Esophagus squamous epithelium (tissue), 5 donors: ENCODE data around the gene CPED1. TPM values are rescaled to one million over a fixed set of nuclear protein-coding genes. Genes with fewer than 3 reads are reported as not detected.

Experiments used
- DNase-seq: peaks from one replicate; lab custom pipeline; 2025; lab: John Stamatoyannopoulos, UW
- H3K27ac ChIP-seq, 4 donors: fragments of 200-600 bp; sonication (generic); one replicate each; pipeline ENCODE4 v1.5.1; 2016 to 2019; ENCODE audit warnings: mild to moderate bottlenecking in 1 of 4
- H3K27me3 ChIP-seq, 4 donors: fragments of 200-600 bp; sonication (generic); 1 replicate in 3 of 4; 2 replicates in 1 of 4; pipeline versions ENCODE4 v1.5.1 to v1.6.0; 2017 to 2021; ENCODE audit warnings: antibody characterized with exemption in 1 of 4
- H3K36me3 ChIP-seq, 3 donors: fragments of 200-600 bp; sonication (generic); one replicate each; pipeline ENCODE4 v1.5.1; 2016 to 2019
- H3K4me1 ChIP-seq, 3 donors: fragments of 200-600 bp; sonication (generic); one replicate each; pipeline ENCODE4 v1.5.1; 2017 to 2019
- H3K4me3 ChIP-seq, 4 donors: fragments of 200-600 bp; sonication (generic); 1 replicate in 3 of 4; 2 replicates in 1 of 4; pipeline ENCODE4 v1.5.1; 2016 to 2019; ENCODE audit warnings: mild to moderate bottlenecking in 2 of 4, moderate library complexity in 1 of 4
- H3K9me3 ChIP-seq, 3 donors: fragments of 200-600 bp; sonication (generic); one replicate each; pipeline ENCODE4 v1.5.1; 2016 to 2019
- CTCF ChIP-seq, 6 experiments: fragments of 450-650 bp in 4 of 6; fragments of 200-600 bp in 2 of 6; sonication (generic) in 2 of 6; IDR thresholded peaks; one replicate each; pipeline ENCODE4 v1.5.1; 2016 to 2019; ENCODE audit warnings: antibody characterized with exemption in 6 of 6, mild to moderate bottlenecking in 4 of 6, moderate library complexity in 4 of 6
- POLR2A ChIP-seq, 4 donors: fragments of 450-650 bp; IDR thresholded peaks; one replicate each; pipeline ENCODE4 v1.6.1; 2017; ENCODE audit warnings: antibody characterized with exemption in 4 of 4, mild to moderate bottlenecking in 4 of 4, moderate library complexity in 3 of 4
- WGBS, 2 donors: methylation state at CpG; one replicate each; pipeline ENCODE4 v1.1.5; 2018; 5-methylcytosine and 5-hydroxymethylcytosine counted together
- intact Hi-C: fragments of 100-400 bp; cut with DNase I; formaldehyde crosslinking; loops from one replicate; pipeline ENCODE4 v1.15.0; 2022
- total RNA-seq, 4 donors: library from RNA; depleted of rRNA; stranded (reverse); fragments of >200 nt; gene quantifications; one replicate each; pipeline ENCODE4 v1.1.0, GENCODE V29; 2016
- donor health status: DM: yes; HTN: yes; CAD: no.

The CPED1 gene
- total RNA-seq, 4 donors from 2014 or later: 0.61 to 6.3 (median 2.3) TPM

DNA sequence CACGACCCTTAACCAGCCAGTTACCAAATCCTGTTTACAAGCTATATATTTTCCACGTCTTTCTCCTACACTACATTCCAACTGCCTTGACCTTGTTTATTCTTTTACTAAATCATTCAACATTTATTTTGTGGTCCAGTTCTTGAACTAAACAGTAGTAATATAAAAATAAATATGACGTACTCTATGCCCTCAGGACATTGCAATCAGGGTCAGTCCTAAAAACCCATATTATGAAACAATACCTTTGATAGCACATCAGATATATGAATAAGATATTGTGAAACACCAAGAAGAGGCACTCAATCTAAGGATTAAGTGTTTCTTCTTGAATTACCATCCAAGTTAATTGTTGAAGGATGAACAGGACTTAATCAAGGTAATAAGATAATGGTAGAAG is 287.8 kb downstream of the CPED1 start:
- Histone ChIP-seq H3K9me3 (no peaks in the 10 kb centered on the region), H3K36me3 (no peaks in the 10 kb centered on the region), H3K27ac (no peak overlapping the region), H3K4me1 (no peaks in the 10 kb centered on the region), H3K4me3 (no peak overlapping the region), H3K27me3 (no peaks in the 10 kb centered on the region)
- TF ChIP-seq CTCF (IDR thresholded peaks at IDR 0.05): no peak
- intact Hi-C loops: no loop called here
- DNase-seq: no peak
- 69 to 86% methylated on average over 3 of the region's 3 CpGs for WGBS, 2 donors

- TF ChIP-seq POLR2A (IDR thresholded peaks at IDR 0.05): no peak
- Histone ChIP-seq H3K27ac (no peak overlapping the region), H3K36me3 (no peaks in the 10 kb centered on the region), H3K4me1 (no peaks in the 10 kb centered on the region), H3K27me3 (no peaks in the 10 kb centered on the region), H3K9me3 (no peaks in the 10 kb centered on the region), H3K4me3 (no peak overlapping the region)
- 50 to 65% methylated on average over 2 of the region's 2 CpGs for WGBS, 2 donors
- no peak for DNase-seq
- intact Hi-C loops: no loop called here
Measured at GRCh38 chr7:121278120-121279021, 289.9 kb downstream of the CPED1 start.

GRCh38 chr7:121279060-121279620 is 290.6 kb downstream of the CPED1 start:
- 75 to 91% methylated on average over 2 of the region's 2 CpGs for WGBS, 2 donors
- Histone ChIP-seq H3K27me3 (no peaks in the 10 kb centered on the region), H3K36me3 (no peaks in the 10 kb centered on the region), H3K9me3 (no peaks in the 10 kb centered on the region), H3K4me1 (no peaks in the 10 kb centered on the region), H3K4me3 (no peak overlapping the region), H3K27ac (no peak overlapping the region)
- TF ChIP-seq CTCF (IDR thresholded peaks at IDR 0.05) (no peak), POLR2A (IDR thresholded peaks at IDR 0.05) (no peak)
- intact Hi-C loops: no loop called here
- DNase-seq: no peak

DNA sequence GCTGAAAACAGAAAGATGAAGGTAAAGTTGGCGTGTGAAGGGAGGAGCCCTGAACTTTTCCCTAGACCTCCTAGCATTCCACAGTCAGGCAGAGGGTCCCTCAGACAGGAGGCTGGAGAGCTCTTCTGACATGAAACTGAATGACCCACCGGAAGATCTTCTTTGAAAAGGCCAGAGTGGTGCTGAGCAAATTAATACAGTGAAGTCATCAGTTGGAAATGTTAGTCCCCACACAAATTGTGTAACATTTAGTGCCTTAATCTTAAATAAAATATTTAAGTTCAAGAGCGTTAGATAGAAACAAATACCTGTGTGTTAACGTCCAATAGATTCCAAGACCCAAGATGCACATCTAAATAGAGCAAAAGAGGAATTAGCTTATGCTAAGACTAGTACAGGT is 291.3 kb downstream of the CPED1 start:
- intact Hi-C loops: no loop called here
- peaks cover 0 to 4% (median 1%) of the 10 kb centered on the region in 3 donors for H3K9me3 ChIP-seq
- 84 to 85% methylated on average over 4 of the region's 4 CpGs for WGBS, 2 donors

GRCh38 chr7:121280656-121281055 is 292.1 kb downstream of the CPED1 start:
- 74 to 77% methylated on average over 1 of the region's 1 CpG for WGBS, 2 donors
- Histone ChIP-seq H3K27ac (no peak overlapping the region), H3K27me3 (no peaks in the 10 kb centered on the region), H3K4me1 (no peaks in the 10 kb centered on the region), H3K9me3 (peaks cover 0 to 9% (median 8%) of the 10 kb centered on the region in 3 donors), H3K4me3 (no peak overlapping the region), H3K36me3 (no peaks in the 10 kb centered on the region)
- no peak for TF ChIP-seq POLR2A (IDR thresholded peaks at IDR 0.05)
- DNase-seq: no peak
- intact Hi-C loops: no loop called here

More for the DNA sequence above, 291.3 kb downstream of the CPED1 start:
- Histone ChIP-seq H3K27me3 (no peaks in the 10 kb centered on the region), H3K4me3 (no peak overlapping the region), H3K27ac (no peak overlapping the region), H3K4me1 (no peaks in the 10 kb centered on the region), H3K36me3 (no peaks in the 10 kb centered on the region)
- no peak for DNase-seq
- TF ChIP-seq CTCF (IDR thresholded peaks at IDR 0.05) (no peak), POLR2A (IDR thresholded peaks at IDR 0.05) (no peak)

GRCh38 chr7:121282129-121282528 is 293.6 kb downstream of the CPED1 start:
- TF ChIP-seq CTCF (IDR thresholded peaks at IDR 0.05) (no peak), POLR2A (IDR thresholded peaks at IDR 0.05) (no peak)
- Histone ChIP-seq H3K27me3 (no peaks in the 10 kb centered on the region), H3K4me3 (no peak overlapping the region), H3K36me3 (no peaks in the 10 kb centered on the region), H3K9me3 (peaks cover 0 to 9% (median 8%) of the 10 kb centered on the region in 3 donors), H3K4me1 (no peaks in the 10 kb centered on the region), H3K27ac (no peak overlapping the region)
- 64 to 75% methylated on average over 3 of the region's 3 CpGs for WGBS, 2 donors
- no peak for DNase-seq
- intact Hi-C loops: no loop called here
